GM21526 (cell line): Measurements from ENCODE around the gene SLC6A8.

Experiments used
- ATAC-seq: cut with Tn5 transposase; IDR thresholded peaks from one replicate; pipeline ENCODE4 v1.9.1; 2021; ENCODE audit warnings: moderate library complexity; ENCODE audit not compliant: unreplicated experiment, low FRiP score

The SLC6A8 gene

DNA sequence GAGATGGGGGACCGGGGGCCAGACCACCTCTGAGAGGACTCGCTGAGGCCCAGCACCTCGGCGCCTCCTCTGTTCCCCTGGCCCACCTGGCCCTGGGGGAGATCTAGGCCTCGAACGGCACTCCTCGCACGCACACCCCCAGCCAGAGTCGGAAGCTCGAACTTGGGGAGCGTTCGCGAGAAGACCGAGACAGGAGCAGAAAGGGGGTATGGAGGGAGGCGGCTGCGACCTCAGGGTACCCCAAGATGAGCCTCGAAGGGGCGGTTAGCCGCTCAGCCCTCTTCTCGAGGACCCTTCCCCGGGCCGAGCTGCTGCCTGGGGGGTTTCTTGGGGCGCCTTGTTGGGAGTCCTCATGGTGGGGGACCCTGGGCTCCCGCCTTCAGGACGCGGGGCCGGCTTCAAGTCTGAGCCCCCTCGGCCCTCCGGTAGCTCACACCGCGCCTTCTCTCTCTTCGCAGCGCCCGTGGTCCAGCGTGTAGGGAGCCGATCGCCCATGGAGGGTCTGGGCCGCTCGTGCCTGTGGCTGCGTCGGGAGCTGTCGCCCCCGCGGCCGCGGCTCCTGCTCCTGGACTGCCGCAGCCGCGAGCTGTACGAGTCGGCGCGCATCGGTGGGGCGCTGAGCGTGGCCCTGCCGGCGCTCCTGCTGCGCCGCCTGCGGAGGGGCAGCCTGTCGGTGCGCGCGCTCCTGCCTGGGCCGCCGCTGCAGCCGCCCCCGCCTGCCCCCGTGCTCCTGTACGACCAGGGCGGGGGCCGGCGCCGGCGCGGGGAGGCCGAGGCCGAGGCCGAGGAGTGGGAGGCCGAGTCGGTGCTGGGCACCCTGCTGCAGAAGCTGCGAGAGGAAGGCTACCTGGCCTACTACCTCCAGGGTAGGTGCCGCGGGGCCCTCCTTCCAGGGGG, 40.0 kb upstream of the SLC6A8 start:
- ATAC-seq: no peak

DNA sequence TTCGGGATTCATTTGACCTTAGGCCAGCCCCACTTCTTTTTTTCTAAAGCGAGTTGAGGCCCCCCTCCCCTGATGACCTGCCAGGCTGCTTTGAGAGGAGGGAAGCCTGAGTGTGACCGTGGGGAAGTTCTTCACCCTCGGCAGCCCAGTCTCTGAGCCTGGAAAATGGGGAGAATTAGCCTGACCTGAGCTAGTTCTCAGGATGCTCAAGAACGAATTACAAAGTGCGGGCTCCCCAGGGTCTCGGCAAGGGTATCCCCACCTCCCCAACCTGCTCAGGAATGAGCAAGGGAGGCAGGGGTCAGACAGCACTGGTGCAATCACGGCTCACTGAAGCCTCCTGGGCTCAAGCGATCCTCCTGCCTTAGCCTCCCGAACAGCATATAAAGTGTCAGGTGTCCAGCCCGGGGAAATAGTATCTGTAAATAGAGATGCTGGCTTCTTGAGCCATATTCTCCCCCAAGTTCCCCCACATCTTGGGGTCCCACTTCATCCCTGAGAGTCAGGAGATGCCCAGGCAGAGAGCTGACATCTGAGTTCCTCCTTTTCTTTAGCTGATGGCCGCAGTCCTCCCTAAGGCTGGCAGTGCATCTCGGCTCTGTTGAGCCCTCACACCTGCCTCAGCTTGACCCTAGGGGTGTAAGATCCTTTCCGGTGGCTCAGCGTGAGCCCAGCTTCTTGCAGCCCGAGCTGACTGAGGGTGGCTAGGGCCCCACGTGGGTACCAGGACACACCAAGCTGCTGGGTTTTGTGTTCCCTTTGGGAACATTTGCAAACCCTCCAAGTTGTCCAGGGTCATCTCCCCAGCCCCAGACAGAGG, 39.2 kb upstream of the SLC6A8 start:
- ATAC-seq: no peak

DNA sequence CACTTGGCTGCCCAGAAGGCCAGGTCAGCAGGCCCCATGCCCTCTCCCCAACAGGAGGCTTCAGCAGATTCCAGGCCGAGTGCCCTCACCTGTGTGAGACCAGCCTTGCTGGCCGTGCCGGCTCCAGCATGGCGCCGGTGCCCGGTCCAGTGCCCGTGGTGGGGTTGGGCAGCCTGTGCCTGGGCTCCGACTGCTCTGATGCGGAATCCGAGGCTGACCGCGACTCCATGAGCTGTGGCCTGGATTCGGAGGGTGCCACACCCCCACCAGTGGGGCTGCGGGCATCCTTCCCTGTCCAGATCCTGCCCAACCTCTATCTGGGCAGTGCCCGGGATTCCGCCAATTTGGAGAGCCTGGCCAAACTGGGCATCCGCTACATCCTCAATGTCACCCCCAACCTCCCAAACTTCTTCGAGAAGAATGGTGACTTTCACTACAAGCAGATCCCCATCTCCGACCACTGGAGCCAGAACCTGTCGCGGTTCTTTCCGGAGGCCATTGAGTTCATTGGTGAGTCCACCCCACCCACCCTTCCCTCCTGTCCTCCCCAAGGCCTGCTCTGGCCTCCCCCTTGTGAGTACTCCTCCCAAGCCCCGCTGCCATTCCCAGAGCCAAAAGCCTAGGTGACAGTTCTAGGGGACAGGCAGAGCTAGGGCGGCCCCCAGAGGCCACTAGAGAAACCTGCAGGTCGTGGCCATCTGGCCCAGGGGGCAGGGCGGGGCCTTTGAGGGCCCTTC, 38.4 kb upstream of the SLC6A8 start:
- no peak for ATAC-seq

GRCh38 chrX:153649915-153650782, 37.6 kb upstream of the SLC6A8 start:
- ATAC-seq: no peak

DNA sequence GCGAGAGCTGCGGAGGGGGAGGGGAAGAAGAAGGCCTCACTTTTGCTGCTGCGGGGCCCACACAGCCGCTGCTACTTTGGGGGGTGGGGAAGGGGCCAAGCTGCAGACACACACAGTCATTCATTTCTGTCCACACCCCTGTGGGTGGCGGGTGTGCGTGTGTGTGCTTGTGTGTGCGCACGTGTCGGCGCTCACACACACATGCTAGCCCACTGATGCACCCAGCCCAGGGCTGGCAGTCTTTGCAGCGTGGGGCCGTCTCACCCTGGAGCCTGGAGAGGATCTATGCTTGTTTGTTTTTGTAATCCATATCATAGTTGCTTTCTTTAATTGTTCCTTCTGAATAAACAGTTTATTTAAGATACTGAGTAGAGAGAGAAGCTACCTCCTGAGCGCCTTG, 36.8 kb upstream of the SLC6A8 start:
- no peak for ATAC-seq

GRCh38 chrX:153651540-153652079, 36.1 kb upstream of the SLC6A8 start:
- ATAC-seq: no peak

- no peak for ATAC-seq
These were observed 34.2 kb upstream of the SLC6A8 start for GRCh38 chrX:153653556-153653955.

DNA sequence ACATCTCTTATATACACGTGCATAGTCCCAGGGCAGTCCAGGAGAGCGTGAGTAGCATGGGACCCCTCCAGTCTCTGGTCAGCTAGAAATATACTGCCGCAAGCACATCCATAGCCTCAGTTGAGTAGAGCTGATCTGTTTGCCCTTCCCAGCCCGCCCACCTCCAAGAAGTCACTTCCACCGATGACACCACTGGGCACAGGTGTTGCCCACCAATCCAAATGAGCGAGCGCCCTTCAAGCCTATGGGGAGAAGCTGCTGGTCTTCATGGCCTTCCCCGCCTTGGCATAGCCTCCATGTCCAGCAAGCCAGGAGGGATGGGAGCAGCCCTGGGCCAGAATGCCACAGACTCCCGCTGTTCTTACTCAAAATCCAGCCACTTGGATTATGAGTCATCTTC, 30.6 kb upstream of the SLC6A8 start:
- ATAC-seq: no peak

DNA sequence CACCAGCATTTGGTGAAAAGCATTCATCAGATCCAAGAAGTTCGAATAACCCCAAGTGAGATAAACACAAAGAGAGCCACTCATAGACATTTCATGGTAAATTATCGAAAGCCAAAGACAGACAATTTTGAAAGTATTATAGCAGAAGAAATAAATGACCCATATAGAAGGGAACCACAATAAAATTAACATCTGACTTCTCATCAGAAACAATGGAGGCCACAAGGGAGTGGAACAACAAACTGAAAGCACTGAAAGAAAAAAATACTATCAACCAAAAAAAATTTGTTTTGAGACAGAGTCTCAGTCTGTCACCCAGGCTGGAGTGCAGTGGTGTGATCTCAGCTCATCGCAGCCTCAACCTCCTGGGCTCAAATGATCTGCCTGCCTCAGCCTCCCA, 28.5 kb upstream of the SLC6A8 start:
- no peak for ATAC-seq

DNA sequence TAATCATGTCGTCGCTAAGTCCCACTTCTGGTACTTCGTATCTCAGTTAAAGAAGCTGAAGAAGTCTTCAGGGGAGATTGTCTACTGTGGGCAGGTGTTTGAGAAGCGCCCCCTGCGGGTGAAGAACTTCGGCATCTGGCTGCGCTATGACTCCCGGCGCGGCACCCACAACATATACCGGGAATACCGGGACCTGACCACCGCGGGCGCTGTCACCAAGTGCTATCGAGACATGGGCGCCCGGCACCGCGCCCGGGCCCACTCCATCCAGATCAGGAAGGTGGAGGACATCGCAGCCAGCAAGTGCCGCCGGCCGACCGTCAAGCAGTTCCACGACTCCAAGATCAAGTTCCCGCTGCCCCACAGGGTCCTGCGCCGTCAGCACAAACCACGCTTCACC, 25.5 kb upstream of the SLC6A8 start:
- no peak for ATAC-seq

DNA sequence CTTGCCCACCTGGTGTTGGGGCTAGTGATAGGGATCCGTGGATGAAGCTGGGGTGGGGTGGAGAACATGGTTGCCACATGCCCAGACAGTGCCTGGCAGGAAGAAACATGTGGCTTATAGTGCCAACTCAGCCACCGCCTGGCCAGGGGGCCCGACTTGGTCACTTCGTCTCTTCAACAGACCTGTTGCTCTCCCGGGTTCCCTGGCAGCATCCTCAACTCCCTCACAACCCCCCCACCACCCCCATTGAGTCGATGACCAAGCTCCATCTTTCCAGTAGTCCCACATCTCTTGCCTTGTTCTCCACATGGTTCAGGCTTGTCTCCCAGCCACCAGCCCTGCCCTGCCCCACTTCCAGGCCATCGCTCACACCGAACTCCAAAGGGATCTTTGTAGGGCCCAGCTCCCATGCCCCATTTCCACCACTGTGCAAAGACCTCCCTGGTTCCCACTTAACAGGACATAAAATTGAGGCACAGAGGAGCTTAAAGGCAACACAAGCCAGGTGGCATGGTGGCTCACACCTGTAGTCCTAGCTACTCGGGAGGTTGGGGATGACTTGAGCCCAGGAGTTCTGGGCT, 21.9 kb upstream of the SLC6A8 start:
- ATAC-seq: no peak

GRCh38 chrX:153667281-153667955, 20.3 kb upstream of the SLC6A8 start:
- ATAC-seq: no peak

GRCh38 chrX:153667956-153668396, 19.8 kb upstream of the SLC6A8 start:
- ATAC-seq: no peak

GRCh38 chrX:153668423-153669173, 19.1 kb upstream of the SLC6A8 start:
- ATAC-seq: no peak

DNA sequence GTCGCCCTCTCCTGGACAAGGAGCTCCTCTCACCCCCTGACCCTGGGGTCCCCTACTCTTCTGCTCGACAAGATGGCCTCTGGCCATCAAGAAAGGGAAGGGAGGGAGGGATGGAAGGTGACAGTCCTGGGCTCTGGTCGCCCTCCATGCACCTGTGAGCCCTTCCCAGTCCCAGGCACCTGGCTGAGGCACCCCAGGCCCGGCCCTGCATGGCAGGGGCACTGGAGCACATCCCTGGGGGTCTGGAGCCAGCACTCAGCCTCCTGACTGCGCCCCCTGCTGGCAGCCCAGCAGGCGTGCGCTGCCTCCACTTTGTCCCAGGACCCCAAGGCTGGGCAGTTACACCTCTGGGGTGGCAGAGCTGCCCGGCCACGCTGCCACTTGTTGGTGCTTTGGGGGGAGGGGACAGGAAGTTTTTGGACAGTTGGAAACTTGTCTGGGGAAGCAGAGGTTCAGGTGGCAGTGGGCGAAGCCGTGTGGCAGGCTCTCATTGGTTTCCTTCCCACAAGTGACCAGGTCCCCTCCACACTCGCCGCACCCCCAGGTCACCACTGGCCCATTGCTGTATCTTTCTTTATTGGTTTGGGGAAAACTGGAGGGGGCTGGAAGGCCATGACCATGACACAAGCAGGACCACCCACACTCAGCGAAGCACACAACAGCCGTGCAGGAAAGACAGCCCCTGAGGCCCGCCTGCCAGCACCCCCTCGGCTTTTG, 18.4 kb upstream of the SLC6A8 start:
- ATAC-seq: no peak

DNA sequence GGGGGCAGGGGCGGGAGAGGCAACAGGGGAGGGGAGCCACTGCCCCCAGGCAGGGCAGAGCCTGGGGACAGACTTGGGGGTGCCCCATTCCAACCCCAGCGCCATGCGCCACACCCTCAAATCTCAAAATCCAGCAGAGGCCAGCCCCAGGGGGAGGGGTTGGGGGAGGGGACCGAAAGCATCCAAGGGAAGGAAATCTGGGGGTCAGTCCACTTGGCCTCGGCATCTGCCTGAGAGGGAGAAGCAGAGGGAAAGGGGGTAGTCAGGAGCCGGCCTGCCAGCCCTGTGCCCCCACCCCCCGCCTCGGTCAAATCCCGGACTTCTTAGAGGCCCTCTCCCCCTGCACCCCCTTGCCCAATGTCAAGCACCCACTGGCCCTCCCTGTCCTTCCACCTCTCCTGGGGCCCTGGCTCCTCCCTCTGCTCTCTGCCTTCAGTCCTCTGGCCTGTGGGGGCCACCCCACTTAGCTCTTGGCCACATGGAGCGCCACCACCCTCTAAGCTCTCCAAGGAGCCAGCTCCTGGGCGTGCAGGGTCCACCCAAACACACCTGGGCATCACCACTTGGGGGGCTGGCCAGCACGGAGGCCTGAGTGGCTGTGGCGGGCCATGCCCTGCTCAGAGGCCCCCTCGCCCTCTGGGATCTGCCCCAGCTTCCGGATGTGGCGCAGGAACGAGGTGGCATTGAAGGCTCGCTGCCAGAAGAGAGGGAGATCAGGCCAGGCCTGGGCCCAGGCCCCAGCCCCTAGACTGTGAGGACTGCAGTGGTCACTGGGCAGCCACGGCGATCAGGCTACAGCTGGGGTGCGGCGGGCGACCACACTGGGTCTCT, 17.6 kb upstream of the SLC6A8 start:
- ATAC-seq: no peak
